GM18867 (cell line): ENCODE results near the gene BATF.

ENCODE experiments used
- ATAC-seq: cut with Tn5 transposase; IDR thresholded peaks from one replicate; pipeline ENCODE4 v1.9.1; 2021; ENCODE audit warnings: mild to moderate bottlenecking, moderate library complexity; ENCODE audit not compliant: unreplicated experiment

The BATF gene

GRCh38 chr14:75591987-75592575 lies 69.8 kb downstream of the BATF start:
- no peak for ATAC-seq

- ATAC-seq = no peak
Observed at GRCh38 chr14:75595226-75595625, 73.0 kb downstream of the BATF start.
